HEK293 (cell line): ENCODE data around the gene PRKG1.

ENCODE experiments used
- CTCF ChIA-PET: fragments of 350-600 bp; formaldehyde crosslinking; extraction: SDS; loops from one replicate; lab custom pipeline; 2021; ENCODE audit warnings: antibody characterized with exemption; lab: Yijun Ruan, JAX
- POLR2A ChIA-PET: fragments of 300-600 bp; formaldehyde crosslinking; extraction: SDS; loops from one replicate; lab custom pipeline; 2020; ENCODE audit warnings: antibody characterized with exemption, inconsistent platforms; lab: Yijun Ruan, JAX
- H3K27ac ChIP-seq: fragments of 200-500 bp; sonication (Bioruptor generic); 2 replicates; pipeline ENCODE4 v1.5.1; 2014; ENCODE audit warnings: low read depth, low read length, control low read depth, inconsistent platforms; ENCODE audit errors: extremely low read depth
- H3K36me3 ChIP-seq, 2 experiments: fragments of 200-500 bp in 1 of 2; sonication (Bioruptor generic) in 1 of 2; 1 replicate in 1 of 2; 2 replicates in 1 of 2; pipeline ENCODE4 v1.5.1; 2014 to 2017; ENCODE audit warnings: inconsistent platforms in 2 of 2, low read length in 2 of 2; ENCODE audit not compliant: control insufficient read depth in 2 of 2, insufficient read depth in 1 of 2
- H3K4me1 ChIP-seq: fragments of 200-500 bp; sonication (Bioruptor generic); 2 replicates; pipeline ENCODE4 v1.5.1; 2014; ENCODE audit warnings: mild to moderate bottlenecking, low read length, inconsistent platforms; ENCODE audit not compliant: control insufficient read depth, insufficient read depth
- H3K4me3 ChIP-seq: 2 replicates; pipeline ENCODE4 v1.5.1; 2011; ENCODE audit warnings: low read depth, mild to moderate bottlenecking, control low read depth, low read length, moderate library complexity
- H3K9me3 ChIP-seq: fragments of 200-500 bp; sonication (Bioruptor generic); 2 replicates; pipeline ENCODE4 v1.5.1; 2014; ENCODE audit warnings: low read depth, low read length, inconsistent platforms; ENCODE audit not compliant: control insufficient read depth, insufficient read depth
- SETDB1 ChIP-seq: IDR thresholded peaks from one replicate; pipeline ENCODE4 v1.6.1; 2017; ENCODE audit warnings: mild to moderate bottlenecking, low read length, moderate library complexity, mixed read lengths; ENCODE audit not compliant: insufficient read length
- SP3 ChIP-seq: fragments of 450-650 bp; formaldehyde crosslinking; IDR thresholded peaks from 2 replicates; pipeline ENCODE4 v1.5.1; 2016; ENCODE audit warnings: missing biosample characterization, missing genetic modification characterization
- YY1 ChIP-seq: fragments of 450-650 bp; formaldehyde crosslinking; IDR thresholded peaks from 2 replicates; pipeline ENCODE4 v1.5.1; 2018; ENCODE audit warnings: missing biosample characterization, missing genetic modification characterization
- ZBTB21 ChIP-seq: fragments of 450-650 bp; formaldehyde crosslinking; IDR thresholded peaks from 2 replicates; pipeline ENCODE4 v1.5.1; 2017; ENCODE audit warnings: missing biosample characterization, missing genetic modification characterization
- ZFP37 ChIP-seq: fragments of 450-650 bp; formaldehyde crosslinking; IDR thresholded peaks from 2 replicates; pipeline ENCODE4 v1.5.1; 2016; ENCODE audit warnings: missing biosample characterization, missing genetic modification characterization
- ZIC2 ChIP-seq: fragments of 450-650 bp; formaldehyde crosslinking; IDR thresholded peaks from 2 replicates; pipeline ENCODE4 v1.5.1; 2016; ENCODE audit warnings: missing biosample characterization, missing genetic modification characterization
- ZNF114 ChIP-seq: fragments of 450-650 bp; formaldehyde crosslinking; IDR thresholded peaks from 2 replicates; pipeline ENCODE4 v1.5.0; 2017; ENCODE audit warnings: missing biosample characterization, missing genetic modification characterization
- ZNF133 ChIP-seq: fragments of 450-650 bp; formaldehyde crosslinking; IDR thresholded peaks from 2 replicates; pipeline ENCODE4 v1.5.1; 2016; ENCODE audit warnings: missing biosample characterization, missing genetic modification characterization
- ZNF16 ChIP-seq: fragments of 450-650 bp; formaldehyde crosslinking; IDR thresholded peaks from 2 replicates; pipeline ENCODE4 v1.5.1; 2016; ENCODE audit warnings: low read depth, missing biosample characterization, missing genetic modification characterization
- ZNF24 ChIP-seq: fragments of 450-650 bp; formaldehyde crosslinking; IDR thresholded peaks from 2 replicates; pipeline ENCODE4 v1.5.1; 2016; ENCODE audit warnings: missing biosample characterization, missing genetic modification characterization
- ZNF266 ChIP-seq: fragments of 450-650 bp; formaldehyde crosslinking; IDR thresholded peaks from 2 replicates; pipeline ENCODE4 v1.5.1; 2016; ENCODE audit warnings: missing biosample characterization, missing genetic modification characterization, low read depth
- ZNF335 ChIP-seq: fragments of 450-650 bp; formaldehyde crosslinking; conservative IDR thresholded peaks from 2 replicates; pipeline ENCODE4 v1.5.1; 2016; ENCODE audit warnings: missing biosample characterization, missing genetic modification characterization
- ZNF394 ChIP-seq: fragments of 450-650 bp; formaldehyde crosslinking; IDR thresholded peaks from 2 replicates; pipeline ENCODE4 v1.5.1; 2016; ENCODE audit warnings: missing biosample characterization, missing genetic modification characterization, mild to moderate bottlenecking, moderate library complexity, borderline replicate concordance
- ZNF433 ChIP-seq: fragments of 450-650 bp; formaldehyde crosslinking; IDR thresholded peaks from 2 replicates; pipeline ENCODE4 v1.5.1; 2016; ENCODE audit warnings: missing biosample characterization, missing genetic modification characterization, low read depth
- ZNF629 ChIP-seq: fragments of 450-650 bp; formaldehyde crosslinking; IDR thresholded peaks from 2 replicates; pipeline ENCODE4 v1.5.1; 2017; ENCODE audit warnings: missing biosample characterization, missing genetic modification characterization
- ZSCAN16 ChIP-seq: fragments of 450-650 bp; formaldehyde crosslinking; IDR thresholded peaks from 2 replicates; pipeline ENCODE4 v1.5.1; 2016; ENCODE audit warnings: missing biosample characterization, missing genetic modification characterization
- TF ChIP-seq, protein P1 (sequence below): fragments of 450-650 bp; formaldehyde crosslinking; IDR thresholded peaks from 2 replicates; pipeline ENCODE4 v1.5.1; 2016; ENCODE audit warnings: missing biosample characterization, missing genetic modification characterization, low read depth
- TF ChIP-seq, protein P2 (sequence below): fragments of 450-650 bp; formaldehyde crosslinking; IDR thresholded peaks from 2 replicates; pipeline ENCODE4 v1.5.1; 2016; ENCODE audit warnings: missing biosample characterization, missing genetic modification characterization
- TF ChIP-seq, protein P3 (sequence below): fragments of 450-650 bp; formaldehyde crosslinking; IDR thresholded peaks from 2 replicates; pipeline ENCODE4 v1.5.1; 2016; ENCODE audit warnings: missing biosample characterization, missing genetic modification characterization
- TF ChIP-seq, protein P4 (sequence below): fragments of 450-650 bp; formaldehyde crosslinking; optimal IDR thresholded peaks from 2 replicates; pipeline ENCODE3; 2016; ENCODE audit warnings: missing biosample characterization, mild to moderate bottlenecking, missing genetic modification characterization
- TF ChIP-seq, protein P5 (sequence below): fragments of 450-650 bp; formaldehyde crosslinking; conservative IDR thresholded peaks from 2 replicates; pipeline ENCODE4 v1.5.1; 2016; ENCODE audit warnings: low read depth, missing biosample characterization, missing genetic modification characterization

PRKG1 gene

DNA sequence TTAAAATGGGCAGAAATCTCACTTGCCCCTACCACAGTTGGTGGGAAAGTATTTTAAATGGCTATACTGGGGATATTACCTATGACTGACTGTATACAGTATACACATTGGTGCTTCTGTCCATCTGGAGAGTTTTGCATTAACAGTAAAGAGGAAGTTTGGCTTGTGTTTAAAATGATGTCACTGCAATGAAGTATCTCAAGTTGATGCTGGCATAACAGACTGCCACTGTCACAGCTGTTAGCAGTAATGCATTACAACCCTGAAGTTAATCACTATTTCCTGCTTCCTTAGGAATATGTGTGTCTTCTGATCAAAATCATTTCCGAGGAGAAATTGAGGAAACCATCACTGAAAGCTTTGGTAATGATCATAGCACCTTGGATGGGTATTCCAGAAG, 1241.7 kb downstream of the PRKG1 start:
- CTCF ChIA-PET: interaction anchor here (1.0 to 1.5 kb wide), 3 partner anchors 165 to 251 kb away, joined by 3 to 6 read pairs (median 5); no protein-coding TSS in a partner anchor
- no peak overlapping the region for H3K4me3 ChIP-seq
- no peaks in the 10 kb centered on the region for H3K4me1 ChIP-seq
- H3K27ac ChIP-seq: no peak overlapping the region
- TF ChIP-seq ZSCAN16 (tag by site-specific recombination): no peak
- TF ChIP-seq, protein P1, sequence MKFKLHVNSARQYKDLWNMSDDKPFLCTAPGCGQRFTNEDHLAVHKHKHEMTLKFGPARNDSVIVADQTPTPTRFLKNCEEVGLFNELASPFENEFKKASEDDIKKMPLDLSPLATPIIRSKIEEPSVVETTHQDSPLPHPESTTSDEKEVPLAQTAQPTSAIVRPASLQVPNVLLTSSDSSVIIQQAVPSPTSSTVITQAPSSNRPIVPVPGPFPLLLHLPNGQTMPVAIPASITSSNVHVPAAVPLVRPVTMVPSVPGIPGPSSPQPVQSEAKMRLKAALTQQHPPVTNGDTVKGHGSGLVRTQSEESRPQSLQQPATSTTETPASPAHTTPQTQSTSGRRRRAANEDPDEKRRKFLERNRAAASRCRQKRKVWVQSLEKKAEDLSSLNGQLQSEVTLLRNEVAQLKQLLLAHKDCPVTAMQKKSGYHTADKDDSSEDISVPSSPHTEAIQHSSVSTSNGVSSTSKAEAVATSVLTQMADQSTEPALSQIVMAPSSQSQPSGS: peak; percentile 53; the same call in 1 of the 2 replicates
- peak; percentile 30; the same call in 1 of the 2 replicates for TF ChIP-seq ZNF629 (tag by site-specific recombination)
- TF ChIP-seq, protein P2, sequence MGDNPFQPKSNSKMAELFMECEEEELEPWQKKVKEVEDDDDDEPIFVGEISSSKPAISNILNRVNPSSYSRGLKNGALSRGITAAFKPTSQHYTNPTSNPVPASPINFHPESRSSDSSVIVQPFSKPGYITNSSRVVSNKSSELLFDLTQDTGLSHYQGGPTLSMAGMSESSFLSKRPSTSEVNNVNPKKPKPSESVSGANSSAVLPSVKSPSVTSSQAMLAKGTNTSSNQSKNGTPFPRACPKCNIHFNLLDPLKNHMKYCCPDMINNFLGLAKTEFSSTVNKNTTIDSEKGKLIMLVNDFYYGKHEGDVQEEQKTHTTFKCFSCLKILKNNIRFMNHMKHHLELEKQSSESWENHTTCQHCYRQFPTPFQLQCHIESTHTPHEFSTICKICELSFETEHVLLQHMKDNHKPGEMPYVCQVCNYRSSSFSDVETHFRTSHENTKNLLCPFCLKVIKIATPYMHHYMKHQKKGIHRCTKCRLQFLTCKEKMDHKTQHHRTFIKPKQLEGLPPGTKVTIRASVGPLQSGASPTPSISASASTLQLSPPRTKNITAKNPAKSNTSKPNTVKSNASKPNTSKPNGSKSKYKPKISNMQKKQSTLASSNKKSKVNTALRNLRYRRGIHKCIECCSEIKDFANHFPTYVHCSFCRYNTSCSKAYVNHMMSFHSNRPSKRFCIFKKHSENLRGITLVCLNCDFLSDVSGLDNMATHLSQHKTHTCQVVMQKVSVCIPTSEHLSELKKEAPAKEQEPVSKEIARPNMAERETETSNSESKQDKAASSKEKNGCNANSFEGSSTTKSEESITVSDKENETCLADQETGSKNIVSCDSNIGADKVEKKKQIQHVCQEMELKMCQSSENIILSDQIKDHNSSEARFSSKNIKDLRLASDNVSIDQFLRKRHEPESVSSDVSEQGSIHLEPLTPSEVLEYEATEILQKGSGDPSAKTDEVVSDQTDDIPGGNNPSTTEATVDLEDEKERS: no peak
- peak; percentile 40; the same call in 1 of the 2 replicates for TF ChIP-seq ZBTB21 (tag by site-specific recombination)
- no peak for TF ChIP-seq SP3 (tag by site-specific recombination)
- TF ChIP-seq ZNF16: no peak
- TF ChIP-seq, all 188 proteins: peak for 3
- POLR2A ChIA-PET: no interaction called here
- H3K36me3 ChIP-seq: peaks cover 0 to 4% of the 10 kb centered on the region in 2 experiments; a peak in 1 of 3 replicates
- no peaks in the 10 kb centered on the region for H3K9me3 ChIP-seq

DNA sequence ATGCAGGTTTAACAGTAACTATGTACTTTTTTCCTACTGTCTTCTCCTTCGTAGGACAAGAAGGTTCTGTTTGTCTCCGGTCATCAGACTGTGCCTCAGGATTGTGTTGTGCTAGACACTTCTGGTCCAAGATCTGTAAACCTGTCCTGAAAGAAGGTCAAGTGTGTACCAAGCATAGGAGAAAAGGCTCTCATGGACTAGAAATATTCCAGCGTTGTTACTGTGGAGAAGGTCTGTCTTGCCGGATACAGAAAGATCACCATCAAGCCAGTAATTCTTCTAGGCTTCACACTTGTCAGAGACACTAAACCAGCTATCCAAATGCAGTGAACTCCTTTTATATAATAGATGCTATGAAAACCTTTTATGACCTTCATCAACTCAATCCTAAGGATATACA, 1242.2 kb downstream of the PRKG1 start:
- H3K9me3 ChIP-seq: no peaks in the 10 kb centered on the region
- H3K4me1 ChIP-seq: no peaks in the 10 kb centered on the region
- H3K27ac ChIP-seq: no peak overlapping the region
- ChIA-PET CTCF (interaction anchor here (1.0 to 1.5 kb wide), 3 partner anchors 164 to 250 kb away, joined by 3 to 5 read pairs (median 4); no protein-coding TSS in a partner anchor), POLR2A (no interaction called here)
- H3K4me3 ChIP-seq: no peak overlapping the region
- peaks cover 0 to 4% of the 10 kb centered on the region in 2 experiments; a peak in 1 of 3 replicates for H3K36me3 ChIP-seq
- TF ChIP-seq ZNF266 (no peak), ZNF114 (no peak), ZNF24 (no peak), YY1 (tag by site-specific recombination) (no peak), ZNF433 (tag by site-specific recombination) (no peak), ZNF394 (tag by site-specific recombination) (no peak), ZIC2 (no peak), ZNF133 (no peak), ZFP37 (no peak), ZNF335 (tag by site-specific recombination) (no peak), SETDB1 (no peak)
- TF ChIP-seq, protein P3, sequence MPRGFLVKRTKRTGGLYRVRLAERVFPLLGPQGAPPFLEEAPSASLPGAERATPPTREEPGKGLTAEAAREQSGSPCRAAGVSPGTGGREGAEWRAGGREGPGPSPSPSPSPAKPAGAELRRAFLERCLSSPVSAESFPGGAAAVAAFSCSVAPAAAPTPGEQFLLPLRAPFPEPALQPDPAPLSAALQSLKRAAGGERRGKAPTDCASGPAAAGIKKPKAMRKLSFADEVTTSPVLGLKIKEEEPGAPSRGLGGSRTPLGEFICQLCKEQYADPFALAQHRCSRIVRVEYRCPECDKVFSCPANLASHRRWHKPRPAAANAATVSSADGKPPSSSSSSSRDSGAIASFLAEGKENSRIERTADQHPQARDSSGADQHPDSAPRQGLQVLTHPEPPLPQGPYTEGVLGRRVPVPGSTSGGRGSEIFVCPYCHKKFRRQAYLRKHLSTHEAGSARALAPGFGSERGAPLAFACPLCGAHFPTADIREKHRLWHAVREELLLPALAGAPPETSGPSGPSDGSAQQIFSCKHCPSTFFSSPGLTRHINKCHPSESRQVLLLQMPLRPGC: no peak
- TF ChIP-seq, protein P2: no peak
- TF ChIP-seq, protein P4, sequence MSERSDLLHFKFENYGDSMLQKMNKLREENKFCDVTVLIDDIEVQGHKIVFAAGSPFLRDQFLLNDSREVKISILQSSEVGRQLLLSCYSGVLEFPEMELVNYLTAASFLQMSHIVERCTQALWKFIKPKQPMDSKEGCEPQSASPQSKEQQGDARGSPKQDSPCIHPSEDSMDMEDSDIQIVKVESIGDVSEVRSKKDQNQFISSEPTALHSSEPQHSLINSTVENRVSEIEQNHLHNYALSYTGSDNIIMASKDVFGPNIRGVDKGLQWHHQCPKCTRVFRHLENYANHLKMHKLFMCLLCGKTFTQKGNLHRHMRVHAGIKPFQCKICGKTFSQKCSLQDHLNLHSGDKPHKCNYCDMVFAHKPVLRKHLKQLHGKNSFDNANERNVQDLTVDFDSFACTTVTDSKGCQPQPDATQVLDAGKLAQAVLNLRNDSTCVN (tag by site-specific recombination): no peak
- TF ChIP-seq, protein P5, sequence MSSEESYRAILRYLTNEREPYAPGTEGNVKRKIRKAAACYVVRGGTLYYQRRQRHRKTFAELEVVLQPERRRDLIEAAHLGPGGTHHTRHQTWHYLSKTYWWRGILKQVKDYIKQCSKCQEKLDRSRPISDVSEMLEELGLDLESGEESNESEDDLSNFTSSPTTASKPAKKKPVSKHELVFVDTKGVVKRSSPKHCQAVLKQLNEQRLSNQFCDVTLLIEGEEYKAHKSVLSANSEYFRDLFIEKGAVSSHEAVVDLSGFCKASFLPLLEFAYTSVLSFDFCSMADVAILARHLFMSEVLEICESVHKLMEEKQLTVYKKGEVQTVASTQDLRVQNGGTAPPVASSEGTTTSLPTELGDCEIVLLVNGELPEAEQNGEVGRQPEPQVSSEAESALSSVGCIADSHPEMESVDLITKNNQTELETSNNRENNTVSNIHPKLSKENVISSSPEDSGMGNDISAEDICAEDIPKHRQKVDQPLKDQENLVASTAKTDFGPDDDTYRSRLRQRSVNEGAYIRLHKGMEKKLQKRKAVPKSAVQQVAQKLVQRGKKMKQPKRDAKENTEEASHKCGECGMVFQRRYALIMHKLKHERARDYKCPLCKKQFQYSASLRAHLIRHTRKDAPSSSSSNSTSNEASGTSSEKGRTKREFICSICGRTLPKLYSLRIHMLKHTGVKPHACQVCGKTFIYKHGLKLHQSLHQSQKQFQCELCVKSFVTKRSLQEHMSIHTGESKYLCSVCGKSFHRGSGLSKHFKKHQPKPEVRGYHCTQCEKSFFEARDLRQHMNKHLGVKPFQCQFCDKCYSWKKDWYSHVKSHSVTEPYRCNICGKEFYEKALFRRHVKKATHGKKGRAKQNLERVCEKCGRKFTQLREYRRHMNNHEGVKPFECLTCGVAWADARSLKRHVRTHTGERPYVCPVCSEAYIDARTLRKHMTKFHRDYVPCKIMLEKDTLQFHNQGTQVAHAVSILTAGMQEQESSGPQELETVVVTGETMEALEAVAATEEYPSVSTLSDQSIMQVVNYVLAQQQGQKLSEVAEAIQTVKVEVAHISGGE (tag by site-specific recombination): no peak
